ENCODE results near the gene OCA2.

Gene OCA2

DNA sequence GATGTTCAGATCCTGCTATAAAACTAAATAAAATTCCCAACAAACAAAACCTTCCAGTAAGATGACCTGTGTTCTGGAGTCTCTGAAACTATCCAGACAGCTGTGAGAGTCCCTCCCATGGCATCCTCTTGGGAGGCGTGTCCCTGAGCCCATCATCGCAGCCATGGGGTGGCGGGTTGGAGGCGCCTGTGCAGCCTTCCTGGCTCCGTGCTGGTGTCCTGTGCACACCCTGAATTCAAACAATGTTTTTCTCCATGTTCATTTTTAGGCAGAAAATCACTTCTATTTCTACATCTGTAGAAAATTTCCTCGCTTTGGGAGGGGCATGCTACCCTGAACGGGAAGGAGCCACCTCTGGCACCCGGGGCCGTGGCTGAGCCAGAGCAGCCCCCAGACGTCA lies 19.4 kb upstream of the OCA2 start:
- no peak overlapping the region for H3K27ac ChIP-seq (ENCODE audit: low read depth, low read length, severe bottlenecking)
- no peaks in the 10 kb centered on the region for H3K9me3 ChIP-seq (ENCODE audit: control insufficient read depth, low read length)
- peaks cover 87% of the 10 kb centered on the region for H3K36me3 ChIP-seq (ENCODE audit: control insufficient read depth, insufficient read depth, low read length)
- 93 to 96% methylated on average over 6 to 9 of the region's 10 CpGs for WGBS, 2 experiments (ENCODE audit: insufficient coverage in 2 of 2)
- H3K4me3 ChIP-seq (ENCODE audit: extremely low read depth, insufficient read depth, low read length, poor library complexity, severe bottlenecking): no peak overlapping the region
- peaks cover 2% of the 10 kb centered on the region for H3K4me1 ChIP-seq (ENCODE audit: control insufficient read depth, insufficient read depth, low read length, poor library complexity, severe bottlenecking)

DNA sequence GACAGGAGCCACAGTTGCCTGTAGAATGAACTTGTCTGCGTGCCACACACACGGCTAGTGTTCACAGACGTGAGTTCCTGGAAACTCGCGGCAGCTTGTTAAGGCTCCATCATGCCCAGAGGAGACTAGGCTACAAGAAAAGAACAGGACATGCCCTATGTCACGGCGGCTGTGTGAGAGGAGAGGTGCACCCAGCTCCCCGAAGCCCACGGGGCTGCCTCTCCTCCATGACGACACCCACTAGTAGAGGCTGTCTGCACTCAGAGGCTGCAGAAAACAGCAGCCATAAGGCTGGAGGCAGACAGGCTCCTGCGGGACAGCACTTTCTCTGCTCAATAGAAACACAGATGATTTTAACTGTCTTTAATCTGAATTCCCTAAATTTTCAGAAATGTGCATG lies 19.0 kb upstream of the OCA2 start:
- Histone ChIP-seq H3K4me3 (ENCODE audit: extremely low read depth, insufficient read depth, low read length, poor library complexity, severe bottlenecking) (no peak overlapping the region), H3K36me3 (ENCODE audit: control insufficient read depth, insufficient read depth, low read length) (peaks cover 88% of the 10 kb centered on the region), H3K9me3 (ENCODE audit: control insufficient read depth, low read length) (no peaks in the 10 kb centered on the region), H3K27ac (ENCODE audit: low read depth, low read length, severe bottlenecking) (no peak overlapping the region), H3K4me1 (ENCODE audit: control insufficient read depth, insufficient read depth, low read length, poor library complexity, severe bottlenecking) (no peaks in the 10 kb centered on the region)
- 93 to 94% methylated on average over 10 of the region's 11 CpGs for WGBS, 2 experiments (ENCODE audit: insufficient coverage in 2 of 2)

DNA sequence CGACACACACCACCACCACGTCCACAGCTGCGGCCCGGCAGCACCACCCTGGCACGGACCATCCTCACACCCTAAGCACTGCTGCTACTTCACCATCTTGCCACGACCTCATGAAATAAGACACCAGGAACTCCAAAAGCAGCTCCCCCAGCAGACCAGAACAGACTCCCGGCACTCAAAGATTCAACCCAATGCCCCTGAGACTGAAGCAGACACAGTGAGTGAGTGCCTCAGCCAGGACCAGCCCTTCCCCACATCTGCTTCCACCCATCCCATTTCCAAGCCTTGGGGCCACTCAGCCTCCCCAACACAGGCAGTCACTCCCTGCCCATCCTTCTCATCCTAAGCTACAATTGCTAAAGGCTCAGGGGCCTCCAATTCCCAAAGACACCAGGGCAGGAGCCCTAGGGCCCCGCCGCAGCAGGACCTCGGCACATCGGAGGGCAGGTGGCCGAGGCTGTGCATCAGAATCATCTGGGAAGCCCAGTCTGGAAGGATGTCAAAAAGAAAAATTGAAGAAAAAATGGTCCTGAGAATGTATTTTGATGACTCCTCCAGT lies 18.4 kb upstream of the OCA2 start:
- 94 to 95% methylated on average over 10 to 12 of the region's 12 CpGs for whole genome bisulfite sequencing, 2 experiments (ENCODE audit: insufficient coverage in 2 of 2)
- Histone ChIP-seq H3K4me3 (ENCODE audit: extremely low read depth, insufficient read depth, low read length, poor library complexity, severe bottlenecking) (no peak overlapping the region), H3K4me1 (ENCODE audit: control insufficient read depth, insufficient read depth, low read length, poor library complexity, severe bottlenecking) (no peaks in the 10 kb centered on the region), H3K9me3 (ENCODE audit: control insufficient read depth, low read length) (no peaks in the 10 kb centered on the region), H3K36me3 (ENCODE audit: control insufficient read depth, insufficient read depth, low read length) (peaks cover 88% of the 10 kb centered on the region), H3K27ac (ENCODE audit: low read depth, low read length, severe bottlenecking) (no peak overlapping the region)

DNA sequence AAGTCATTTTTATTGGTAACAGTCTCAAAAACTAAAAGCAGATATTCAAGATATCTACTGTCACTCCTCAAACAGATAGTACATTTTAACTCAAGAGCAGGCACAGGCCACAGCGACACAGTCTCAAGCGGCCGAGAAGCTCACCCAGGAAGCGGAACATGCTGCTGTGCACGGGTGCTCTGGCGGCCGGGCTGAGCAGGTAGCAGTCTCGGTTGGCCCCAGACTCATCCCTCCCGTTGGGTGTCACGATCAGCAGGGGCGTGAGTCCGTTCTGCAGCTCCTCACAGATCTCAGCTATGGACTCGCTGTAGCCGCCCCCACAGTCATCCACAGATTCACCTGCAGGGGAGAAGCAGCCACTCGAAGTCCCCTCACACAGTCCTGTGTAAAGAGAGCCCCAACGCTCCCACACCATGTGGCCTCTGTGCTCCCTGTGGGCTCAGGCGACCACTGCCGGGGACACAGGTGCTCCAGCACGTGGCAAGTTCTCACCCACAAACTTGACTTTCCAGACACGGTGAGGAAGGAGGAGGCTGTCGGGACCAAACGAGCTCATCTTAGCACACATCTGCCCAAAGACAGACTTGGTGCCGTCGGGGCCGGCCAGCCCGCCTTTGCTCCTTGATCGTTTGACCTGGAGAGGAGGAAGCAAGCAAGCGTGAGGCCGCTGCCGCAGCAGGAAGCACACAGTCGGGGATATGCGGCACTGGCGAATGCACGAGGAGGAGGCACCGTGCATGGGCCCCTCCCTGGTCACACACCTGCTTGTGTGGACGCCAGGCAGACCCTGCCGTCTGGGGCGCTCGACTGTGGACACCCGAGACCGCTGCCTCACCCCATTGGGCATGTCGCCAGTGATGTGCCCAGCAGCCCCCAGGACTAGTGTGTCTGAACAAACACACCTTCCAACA lies 17.7 kb upstream of the OCA2 start:
- 93 to 95% methylated on average over 38 to 42 of the region's 42 CpGs for WGBS, 2 experiments (ENCODE audit: insufficient coverage in 2 of 2)
- Histone ChIP-seq H3K9me3 (ENCODE audit: control insufficient read depth, low read length) (no peaks in the 10 kb centered on the region), H3K27ac (ENCODE audit: low read depth, low read length, severe bottlenecking) (no peak overlapping the region), H3K4me3 (ENCODE audit: extremely low read depth, insufficient read depth, low read length, poor library complexity, severe bottlenecking) (no peak overlapping the region), H3K4me1 (ENCODE audit: control insufficient read depth, insufficient read depth, low read length, poor library complexity, severe bottlenecking) (no peaks in the 10 kb centered on the region), H3K36me3 (ENCODE audit: control insufficient read depth, insufficient read depth, low read length) (peaks cover 89% of the 10 kb centered on the region)

DNA sequence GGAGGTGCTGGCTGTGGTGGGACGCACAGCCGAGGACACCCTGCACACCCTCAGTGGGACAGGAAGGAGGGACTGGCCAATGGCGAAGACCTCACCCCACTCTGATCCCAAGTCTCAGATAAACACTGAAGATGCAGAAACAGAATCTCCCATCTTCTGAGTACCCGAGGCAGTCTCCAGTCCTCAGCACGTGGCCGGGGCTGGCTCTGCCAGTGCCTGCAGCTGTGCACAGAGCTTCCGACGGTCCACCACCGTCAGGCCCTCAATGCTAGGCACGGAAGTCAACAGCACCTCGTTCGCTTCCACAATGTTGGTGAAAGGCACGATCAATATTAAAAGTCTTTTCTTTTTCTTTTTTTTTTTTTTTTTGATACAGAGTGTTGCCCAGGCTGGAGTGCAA lies 16.8 kb upstream of the OCA2 start:
- WGBS, 2 experiments (ENCODE audit: insufficient coverage in 2 of 2): 80 to 86% methylated on average over 9 of the region's 13 CpGs
- no peaks in the 10 kb centered on the region for H3K4me1 ChIP-seq (ENCODE audit: control insufficient read depth, insufficient read depth, low read length, poor library complexity, severe bottlenecking)
- H3K4me3 ChIP-seq (ENCODE audit: extremely low read depth, insufficient read depth, low read length, poor library complexity, severe bottlenecking): no peak overlapping the region
- no peaks in the 10 kb centered on the region for H3K9me3 ChIP-seq (ENCODE audit: control insufficient read depth, low read length)
- H3K36me3 ChIP-seq (ENCODE audit: control insufficient read depth, insufficient read depth, low read length): peaks cover 91% of the 10 kb centered on the region
- no peak overlapping the region for H3K27ac ChIP-seq (ENCODE audit: low read depth, low read length, severe bottlenecking)

DNA sequence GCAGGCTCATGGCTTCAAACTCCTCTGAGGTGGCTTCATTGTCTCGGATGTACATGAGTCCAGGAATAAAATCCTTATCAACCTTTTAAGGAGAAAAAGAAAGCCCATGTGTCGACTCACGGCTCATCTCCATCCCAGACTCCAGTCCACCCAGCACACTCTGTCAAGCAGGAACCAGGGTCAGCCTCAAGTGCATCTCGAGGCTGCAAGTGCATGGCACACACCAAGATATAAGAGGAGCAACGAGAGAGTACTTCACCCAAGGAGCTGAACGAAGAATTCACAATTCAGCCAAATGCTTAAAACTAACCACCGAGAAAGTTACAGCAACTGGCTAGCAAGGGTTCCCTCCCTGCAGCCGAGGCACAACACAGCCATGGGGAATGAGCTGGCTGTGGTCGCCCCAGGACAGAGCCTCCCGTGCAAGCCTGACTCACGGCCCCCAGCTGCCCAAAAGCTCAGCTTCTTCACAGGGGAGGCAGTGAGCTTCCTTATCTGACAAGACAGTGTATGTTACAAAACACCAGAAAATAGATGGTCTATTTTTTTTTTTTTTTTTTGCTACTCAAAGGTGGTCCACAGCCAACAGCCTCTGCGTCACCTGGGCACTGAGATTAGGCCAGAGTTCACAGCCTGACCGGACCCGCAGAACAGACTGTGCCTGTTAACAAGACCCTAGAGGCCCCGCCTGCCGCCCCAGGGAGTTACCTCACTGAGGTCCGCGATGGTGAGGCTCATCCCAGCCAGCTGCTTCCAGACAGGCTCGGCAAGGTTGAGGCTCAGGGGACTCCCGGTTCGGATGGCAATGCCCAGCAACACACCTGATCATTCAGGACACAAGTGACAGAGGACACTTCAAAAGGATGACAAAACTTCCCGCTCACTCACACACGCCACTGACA lies 15.9 kb upstream of the OCA2 start:
- Histone ChIP-seq H3K4me3 (ENCODE audit: extremely low read depth, insufficient read depth, low read length, poor library complexity, severe bottlenecking) (no peak overlapping the region), H3K36me3 (ENCODE audit: control insufficient read depth, insufficient read depth, low read length) (peaks cover 88% of the 10 kb centered on the region), H3K9me3 (ENCODE audit: control insufficient read depth, low read length) (no peaks in the 10 kb centered on the region), H3K27ac (ENCODE audit: low read depth, low read length, severe bottlenecking) (no peak overlapping the region), H3K4me1 (ENCODE audit: control insufficient read depth, insufficient read depth, low read length, poor library complexity, severe bottlenecking) (no peaks in the 10 kb centered on the region)
- WGBS, 2 experiments (ENCODE audit: insufficient coverage in 2 of 2): 95% methylated on average over 14 to 19 of the region's 23 CpGs

DNA sequence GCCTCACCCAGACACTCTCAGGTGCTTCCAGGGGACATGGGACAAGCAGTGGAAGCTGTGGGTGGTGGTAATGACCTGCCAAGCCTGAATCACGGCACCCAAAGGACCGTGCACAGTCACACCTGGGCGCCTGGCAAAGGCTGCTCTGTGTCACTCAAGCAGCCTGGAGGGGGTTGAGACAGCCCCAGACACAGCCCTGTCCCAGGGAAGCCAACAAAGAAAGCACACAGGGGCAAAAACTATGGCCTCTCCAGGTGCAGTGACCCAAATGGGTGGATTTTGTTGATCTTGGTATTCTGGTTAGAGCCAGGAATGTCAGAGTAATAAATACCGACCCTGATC lies 15.0 kb upstream of the OCA2 start:
- Histone ChIP-seq H3K4me1 (ENCODE audit: control insufficient read depth, insufficient read depth, low read length, poor library complexity, severe bottlenecking) (no peaks in the 10 kb centered on the region), H3K4me3 (ENCODE audit: extremely low read depth, insufficient read depth, low read length, poor library complexity, severe bottlenecking) (no peak overlapping the region), H3K27ac (ENCODE audit: low read depth, low read length, severe bottlenecking) (no peak overlapping the region), H3K9me3 (ENCODE audit: control insufficient read depth, low read length) (no peaks in the 10 kb centered on the region), H3K36me3 (ENCODE audit: control insufficient read depth, insufficient read depth, low read length) (peaks cover 80% of the 10 kb centered on the region)
- WGBS, 2 experiments (ENCODE audit: insufficient coverage in 2 of 2): 91 to 100% methylated on average over 4 of the region's 4 CpGs

DNA sequence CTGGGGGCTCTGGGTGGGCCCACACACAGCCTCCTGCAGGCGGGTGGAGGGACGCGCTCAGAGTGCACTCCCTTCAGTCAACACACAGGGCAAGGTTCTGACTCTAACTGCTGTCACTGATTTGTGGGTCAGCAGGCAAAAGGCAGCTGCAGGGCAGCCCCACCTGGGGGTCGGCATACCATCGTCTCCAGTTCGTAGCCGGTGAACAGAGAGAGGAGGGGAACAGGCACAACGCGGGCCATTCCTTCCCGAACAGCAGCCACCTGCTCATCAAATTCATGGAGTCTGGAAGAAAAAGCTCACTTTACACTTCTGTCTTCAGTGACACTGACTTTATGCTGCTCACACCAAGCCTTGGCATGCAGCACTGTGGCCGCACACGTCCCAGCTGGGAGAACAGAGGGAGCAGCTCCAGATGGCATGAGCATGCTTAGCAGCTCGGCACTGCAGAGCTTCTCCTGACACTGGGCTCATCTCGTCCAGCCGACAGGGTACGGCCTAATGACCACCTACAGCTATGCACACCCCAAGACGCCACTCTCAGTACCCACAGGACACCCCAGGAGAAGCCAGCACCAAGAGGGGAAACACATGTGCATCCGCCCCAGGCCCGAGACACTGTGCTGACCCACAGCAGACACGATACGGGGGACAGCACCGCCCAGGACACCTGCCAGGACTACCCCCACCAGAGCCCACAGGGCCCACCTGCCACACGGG lies 14.4 kb upstream of the OCA2 start:
- H3K27ac ChIP-seq (ENCODE audit: low read depth, low read length, severe bottlenecking): no peak overlapping the region
- H3K4me3 ChIP-seq (ENCODE audit: extremely low read depth, insufficient read depth, low read length, poor library complexity, severe bottlenecking): no peak overlapping the region
- H3K36me3 ChIP-seq (ENCODE audit: control insufficient read depth, insufficient read depth, low read length): peaks cover 77% of the 10 kb centered on the region
- H3K9me3 ChIP-seq (ENCODE audit: control insufficient read depth, low read length): no peaks in the 10 kb centered on the region
- 93% methylated on average over 17 to 20 of the region's 23 CpGs for WGBS, 2 experiments (ENCODE audit: insufficient coverage in 2 of 2)
- H3K4me1 ChIP-seq (ENCODE audit: control insufficient read depth, insufficient read depth, low read length, poor library complexity, severe bottlenecking): no peaks in the 10 kb centered on the region

DNA sequence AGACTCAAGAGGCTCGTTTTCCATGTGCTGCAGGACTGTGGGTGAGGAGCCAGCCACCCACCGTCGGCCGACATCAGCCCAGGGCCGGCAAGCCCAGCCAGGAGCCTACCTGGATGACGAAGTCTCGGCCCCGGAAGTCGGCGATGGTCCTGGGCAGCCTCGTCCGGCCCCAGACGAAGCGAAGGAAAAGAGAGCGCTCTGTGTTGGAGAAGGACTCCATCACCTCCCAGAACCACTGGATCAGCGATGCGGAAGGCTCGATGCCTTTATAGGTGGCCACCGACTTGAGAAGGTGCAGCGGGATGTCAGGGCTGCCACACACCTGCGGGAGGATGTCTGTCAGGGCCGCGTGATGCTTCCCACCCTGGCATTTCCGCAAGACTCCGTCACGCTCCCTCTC lies 13.8 kb upstream of the OCA2 start:
- Histone ChIP-seq H3K27ac (ENCODE audit: low read depth, low read length, severe bottlenecking) (no peak overlapping the region), H3K4me3 (ENCODE audit: extremely low read depth, insufficient read depth, low read length, poor library complexity, severe bottlenecking) (no peak overlapping the region), H3K9me3 (ENCODE audit: control insufficient read depth, low read length) (no peaks in the 10 kb centered on the region), H3K36me3 (ENCODE audit: control insufficient read depth, insufficient read depth, low read length) (peaks cover 71% of the 10 kb centered on the region), H3K4me1 (ENCODE audit: control insufficient read depth, insufficient read depth, low read length, poor library complexity, severe bottlenecking) (no peaks in the 10 kb centered on the region)
- 93 to 94% methylated on average over 18 to 22 of the region's 26 CpGs for WGBS, 2 experiments (ENCODE audit: insufficient coverage in 2 of 2)

DNA sequence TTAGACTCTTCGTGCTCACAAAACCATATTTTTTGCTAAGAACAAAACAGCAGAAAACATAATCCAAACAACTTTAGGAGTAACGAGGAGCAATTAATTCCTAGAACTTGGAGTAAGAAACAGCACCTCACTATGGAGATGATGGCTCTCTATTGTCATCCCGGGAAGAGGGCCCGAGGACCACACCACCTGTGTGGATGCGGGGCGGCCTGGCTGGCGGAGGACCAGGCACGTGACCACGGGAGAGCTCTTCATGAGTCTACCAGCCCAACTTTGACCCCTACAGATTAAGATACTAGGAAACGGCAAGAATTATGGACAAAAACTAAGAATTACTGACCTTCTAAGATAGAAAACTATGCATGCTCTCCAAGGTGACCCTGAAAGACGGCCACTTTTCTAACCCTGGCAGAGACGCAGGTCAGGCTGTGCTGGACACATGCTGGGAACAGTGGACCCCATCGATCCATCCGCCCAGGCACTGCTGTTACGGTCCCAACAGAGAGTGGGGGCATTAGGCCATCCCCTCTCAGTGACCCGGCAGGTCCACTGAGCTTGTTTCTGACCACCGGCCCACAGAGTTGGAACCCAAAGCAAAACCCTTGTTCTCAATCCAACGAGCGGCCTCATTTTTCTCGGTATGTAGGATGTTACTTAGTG lies 13.1 kb upstream of the OCA2 start:
- Histone ChIP-seq H3K9me3 (ENCODE audit: control insufficient read depth, low read length) (no peaks in the 10 kb centered on the region), H3K4me3 (ENCODE audit: extremely low read depth, insufficient read depth, low read length, poor library complexity, severe bottlenecking) (no peak overlapping the region), H3K27ac (ENCODE audit: low read depth, low read length, severe bottlenecking) (no peak overlapping the region), H3K36me3 (ENCODE audit: control insufficient read depth, insufficient read depth, low read length) (peaks cover 64% of the 10 kb centered on the region), H3K4me1 (ENCODE audit: control insufficient read depth, insufficient read depth, low read length, poor library complexity, severe bottlenecking) (no peaks in the 10 kb centered on the region)
- 92 to 94% methylated on average over 17 to 19 of the region's 20 CpGs for WGBS, 2 experiments (ENCODE audit: insufficient coverage in 2 of 2)

All from mesodermal cell (in vitro differentiated cells).